Activated naive CD8-positive, alpha-beta T cell treated with anti-CD3 and anti-CD28 coated beads, Interleukin-2, amount 50 U/mL, for 16 hours (primary cell): ENCODE results near the gene DYNLT3.

Source experiments
- DNase-seq: peaks from one replicate; pipeline ENCODE4 v3.0.0-alpha.2; 2020; ENCODE audit warnings: low read depth, low spot score

DYNLT3 gene

GRCh38 chrX:37846934-37847732 lies at the start of gene DYNLT3:
Gene DYNLT3, minus strand, starts transcription at chrX:37847571. Its CDS starts 61 bp downstream, at chrX:37847510.
- peak; percentile 29 for DNase-seq

GRCh38 chrX:37896511-37896890 lies 49.1 kb upstream of the DYNLT3 start:
- DNase-seq, result no peak

DNA sequence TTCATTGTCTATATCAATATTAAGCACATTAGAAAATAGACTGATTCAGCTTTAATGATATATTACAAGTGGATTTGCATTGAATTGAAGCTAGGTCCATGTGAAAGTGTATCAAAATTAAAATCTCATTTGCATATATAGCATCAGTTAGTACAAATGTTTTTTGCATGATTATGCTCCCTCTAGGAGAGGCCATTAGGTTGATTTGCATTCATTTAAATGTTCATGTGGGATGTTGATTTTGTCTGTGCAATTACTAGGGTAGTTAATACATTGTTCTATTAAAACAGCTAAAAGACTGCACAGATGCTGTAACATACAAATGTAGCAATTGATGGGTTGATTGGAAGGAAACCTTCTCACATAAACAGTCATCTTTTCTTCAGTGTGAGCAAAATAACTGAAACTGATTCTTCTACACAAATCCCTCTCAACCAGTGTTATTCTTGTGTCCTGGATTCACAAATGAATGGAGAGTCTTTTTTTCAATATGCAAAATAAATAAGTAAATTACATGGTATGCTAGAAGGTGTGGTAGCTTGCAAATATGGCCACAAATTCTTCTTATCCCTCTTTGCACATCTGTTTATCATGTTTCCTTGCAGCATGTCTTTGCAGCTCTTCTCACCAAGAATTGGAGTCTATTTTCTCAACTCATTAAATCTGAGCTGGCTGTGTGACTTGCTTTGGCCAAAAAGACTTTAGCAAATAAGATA lies 48.6 kb upstream of the DYNLT3 start:
- no peak for DNase-seq

GRCh38 chrX:37894725-37895124 lies 47.4 kb upstream of the DYNLT3 start:
- no peak for DNase-seq

- no peak for DNase-seq
Observed at GRCh38 chrX:37888010-37888409, 40.6 kb upstream of the DYNLT3 start.

DNA sequence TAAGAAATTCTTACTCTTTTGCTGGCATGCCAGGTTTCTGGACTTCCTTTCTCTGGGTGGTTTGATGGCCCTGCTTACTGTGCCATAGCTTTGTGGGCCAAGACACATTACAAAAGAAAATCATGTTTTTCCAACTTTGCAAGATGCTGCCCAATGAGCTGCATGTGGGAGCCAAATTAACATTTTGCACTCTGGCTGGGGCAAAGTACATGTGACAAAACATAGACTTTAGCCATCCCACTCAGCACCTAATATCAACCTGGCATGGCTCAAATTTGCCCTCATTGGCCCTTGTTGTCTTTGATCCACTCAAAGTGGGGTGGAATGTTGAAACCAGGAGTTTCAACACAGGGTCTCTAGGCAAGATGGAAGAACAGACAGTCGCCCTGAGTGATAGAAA lies 40.0 kb upstream of the DYNLT3 start:
- DNase-seq, result no peak

- DNase-seq, result no peak
Observed at GRCh38 chrX:37883196-37883595, 35.8 kb upstream of the DYNLT3 start.

DNA sequence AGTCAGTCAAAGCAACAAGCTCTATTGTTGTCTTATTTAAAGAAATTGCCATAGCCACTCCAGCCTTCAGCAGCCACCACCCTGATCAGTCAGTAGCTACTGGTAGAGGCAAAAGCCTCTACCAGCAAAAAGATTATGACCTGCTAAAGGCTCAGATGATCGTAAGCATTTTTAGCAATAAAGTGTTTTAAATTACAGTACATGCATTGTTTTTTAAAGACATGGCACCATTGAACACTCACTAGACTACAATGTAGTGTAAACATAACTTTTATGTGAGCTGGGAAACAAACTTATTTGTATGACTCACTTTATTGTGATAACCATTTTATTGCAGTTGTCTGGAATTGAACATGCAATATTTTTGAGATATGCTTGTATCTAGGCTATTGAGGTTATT lies 32.3 kb upstream of the DYNLT3 start:
- no peak for DNase-seq

GRCh38 chrX:37876716-37877115 lies 29.3 kb upstream of the DYNLT3 start:
- DNase-seq, result no peak

DNA sequence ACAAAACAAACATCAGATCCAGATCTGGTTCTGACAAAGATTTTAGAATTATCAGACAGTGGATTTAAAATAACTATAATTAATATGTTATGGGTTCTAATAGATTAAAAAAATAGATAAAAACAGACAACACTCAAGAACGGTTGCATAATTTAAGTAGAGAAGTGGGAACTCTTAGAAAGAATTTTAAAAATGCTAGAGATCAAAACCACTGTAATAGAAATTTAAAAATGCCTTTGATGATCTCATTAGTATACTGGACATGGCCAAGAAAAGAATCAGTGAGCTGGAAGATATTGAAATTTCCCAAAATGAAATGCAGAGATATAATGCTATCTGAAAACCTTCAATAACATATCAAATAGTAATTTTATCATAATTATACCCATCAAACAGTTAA lies 28.3 kb upstream of the DYNLT3 start:
- DNase-seq, result no peak

DNA sequence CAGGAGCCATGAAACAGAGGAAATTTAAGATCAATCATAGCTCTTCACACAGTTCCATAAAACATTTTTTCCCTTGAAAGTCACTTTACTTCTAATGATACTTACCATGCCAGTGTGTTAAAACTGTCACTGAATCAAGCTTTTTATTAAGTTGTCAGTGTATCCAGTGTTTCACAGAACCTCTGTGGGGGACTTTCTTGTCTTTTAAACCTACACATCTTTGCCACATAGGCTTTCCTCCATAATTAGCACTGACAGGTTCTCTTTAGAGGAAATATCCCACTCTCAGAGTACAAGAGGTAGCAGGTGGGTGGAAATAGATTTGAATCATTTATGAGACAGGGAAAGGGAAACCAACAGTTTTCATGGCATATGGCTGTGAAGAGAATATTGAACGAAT lies 25.8 kb upstream of the DYNLT3 start:
- no peak for DNase-seq

- DNase-seq, result no peak
Observed at GRCh38 chrX:37872303-37872655, 24.9 kb upstream of the DYNLT3 start.

- DNase-seq, result no peak
Observed at GRCh38 chrX:37871626-37872302, 24.4 kb upstream of the DYNLT3 start.

DNA sequence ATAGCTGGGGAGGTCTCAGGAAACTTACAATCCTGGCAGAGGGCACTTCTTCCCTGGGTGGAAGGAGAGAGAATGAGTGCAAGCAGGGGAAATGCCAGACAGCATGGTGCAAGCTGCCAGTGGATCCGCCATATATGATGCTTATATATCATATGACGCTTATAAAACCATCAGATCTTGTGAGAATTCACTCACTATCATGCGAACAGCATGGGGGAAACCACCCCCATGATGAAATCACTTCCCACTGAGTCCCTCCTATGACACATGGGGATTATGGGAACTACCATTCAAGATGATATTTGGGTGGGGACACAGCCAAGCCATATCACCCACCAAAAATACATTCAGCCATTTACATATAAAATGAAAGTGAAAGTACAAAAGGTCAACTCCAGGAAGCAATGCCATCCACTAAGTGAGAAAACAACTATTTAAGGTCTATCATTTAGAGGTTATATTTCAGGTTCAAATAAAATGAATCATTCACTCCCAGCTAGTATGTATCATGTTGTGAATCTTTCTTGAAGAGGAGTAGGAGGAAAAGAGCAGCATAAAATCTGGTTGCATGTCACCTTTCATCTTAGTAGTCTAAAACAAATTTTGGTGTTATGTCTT lies 20.3 kb upstream of the DYNLT3 start:
- no peak for DNase-seq

DNA sequence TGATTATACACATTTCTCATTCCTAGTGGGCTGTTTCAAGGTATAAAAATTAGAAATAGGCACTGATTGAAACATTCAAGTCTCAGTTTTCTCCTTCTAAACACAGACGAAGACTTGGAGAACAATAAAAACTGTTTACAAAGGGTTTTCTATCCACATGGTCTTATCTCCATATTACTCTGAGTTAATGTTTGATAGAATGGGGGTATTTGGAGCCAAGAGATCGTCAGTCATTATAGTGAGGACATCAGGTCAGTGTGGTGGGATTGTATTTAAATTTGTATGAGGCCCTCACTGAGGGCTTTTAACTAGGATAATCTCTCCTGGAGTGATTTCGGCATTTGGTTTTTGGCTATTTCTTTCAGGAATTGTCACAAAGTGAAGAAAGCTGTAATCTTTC lies 16.4 kb upstream of the DYNLT3 start:
- no peak for DNase-seq

- no peak for DNase-seq
Observed at GRCh38 chrX:37862851-37863250, 15.5 kb upstream of the DYNLT3 start.

- no peak for DNase-seq
Observed at GRCh38 chrX:37860721-37861120, 13.3 kb upstream of the DYNLT3 start.

DNA sequence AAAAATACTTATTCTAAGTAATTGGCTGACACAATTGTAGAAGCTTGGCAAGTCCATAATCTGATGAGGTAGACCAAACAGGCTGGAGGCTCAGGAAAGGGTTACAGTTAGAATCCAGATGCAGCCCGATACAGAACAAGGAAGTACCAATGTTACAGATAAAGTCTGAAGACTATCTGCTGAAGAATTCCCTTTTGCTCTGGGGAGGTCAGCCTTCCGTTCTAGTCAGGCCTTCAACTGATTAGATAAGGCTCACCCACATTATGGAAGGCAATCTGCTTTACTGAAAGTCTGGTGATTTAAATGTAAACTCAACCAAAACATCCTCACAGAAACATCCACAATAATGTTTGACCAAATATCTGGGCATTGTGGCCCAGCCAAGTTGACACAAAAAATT lies 7.4 kb upstream of the DYNLT3 start:
- DNase-seq, result no peak

DNA sequence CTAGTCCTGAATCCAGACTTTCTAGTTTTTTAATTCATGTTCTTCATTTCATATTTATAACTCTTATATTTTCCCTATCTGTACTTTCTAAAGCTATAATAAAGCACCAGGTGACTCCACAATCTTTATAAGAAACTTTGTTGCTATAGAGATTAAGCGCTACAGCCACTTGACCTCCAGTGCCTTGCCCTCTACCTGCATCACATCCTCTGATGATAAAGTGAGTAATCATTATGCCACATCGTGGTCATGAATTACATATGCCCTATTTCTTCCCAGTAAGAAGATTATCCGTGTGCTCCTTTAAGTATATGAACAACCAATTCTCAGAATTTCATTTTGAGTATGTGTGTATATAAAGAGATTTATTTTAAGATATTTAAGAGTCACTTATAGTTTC lies 6.8 kb upstream of the DYNLT3 start:
- no peak for DNase-seq

GRCh38 chrX:37847733-37848197 lies 394 bp upstream of the DYNLT3 start:
- no peak for DNase-seq

- DNase-seq, result no peak
Observed at GRCh38 chrX:37846558-37846933, 825 bp downstream of the DYNLT3 start.

DNA sequence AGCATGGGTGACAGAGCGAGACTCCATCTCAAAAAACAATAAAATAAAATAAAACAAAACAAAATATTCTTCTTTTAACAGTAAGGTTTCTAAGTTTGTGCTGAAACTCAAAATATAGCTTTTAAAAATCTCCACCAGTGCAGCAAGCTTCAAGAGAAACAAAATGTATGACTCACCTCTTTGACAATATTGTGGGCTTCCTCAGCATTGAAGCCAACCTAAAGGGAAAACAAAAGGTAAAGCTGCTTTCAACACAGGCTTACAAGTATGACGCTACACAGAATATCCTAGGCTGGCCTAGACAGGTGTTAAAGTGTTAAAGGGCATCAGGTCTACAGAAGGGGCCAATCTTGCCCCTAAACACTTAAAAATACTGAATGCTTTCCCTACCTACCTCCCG lies 1.2 kb downstream of the DYNLT3 start:
- DNase-seq, result no peak
